Mucosa of stomach (tissue), 1 donor: ENCODE measurements around the gene ARMC3.

Source experiments
- H3K27me3 ChIP-seq: one replicate; pipeline ENCODE4 v1.7.0; 2013; ENCODE audit warnings: mild to moderate bottlenecking, low read length; ENCODE audit not compliant: control insufficient read depth, insufficient read depth
- H3K36me3 ChIP-seq: one replicate; pipeline ENCODE4 v1.7.0; 2013; ENCODE audit warnings: low read length; ENCODE audit not compliant: control insufficient read depth, insufficient read depth
- H3K4me1 ChIP-seq: one replicate; pipeline ENCODE4 v1.7.0; 2013; ENCODE audit warnings: mild to moderate bottlenecking, low read length; ENCODE audit not compliant: control insufficient read depth, insufficient read depth
- H3K4me3 ChIP-seq: one replicate; pipeline ENCODE4 v1.7.0; 2013; ENCODE audit warnings: low read length
- H3K9ac ChIP-seq: one replicate; pipeline ENCODE4 v1.7.0; 2013; ENCODE audit warnings: mild to moderate bottlenecking, low read length, moderate library complexity
- H3K9me3 ChIP-seq: one replicate; pipeline ENCODE4 v1.7.0; 2013; ENCODE audit warnings: mild to moderate bottlenecking, low read length, moderate library complexity; ENCODE audit not compliant: control insufficient read depth
- donor health status: Pancreatic carcinoma.

Gene ARMC3

GRCh38 chr10:23037152-23037551 lies 109.3 kb downstream of the ARMC3 start:
- no peak overlapping the region for H3K4me3 ChIP-seq

GRCh38 chr10:23037561-23037960 lies 109.7 kb downstream of the ARMC3 start:
- H3K9me3 ChIP-seq = no peaks in the 10 kb centered on the region
- H3K27me3 ChIP-seq = no peaks in the 10 kb centered on the region
- H3K4me3 ChIP-seq = no peak overlapping the region
- H3K4me1 ChIP-seq = no peaks in the 10 kb centered on the region
- H3K9ac ChIP-seq = no peak overlapping the region
- no peaks in the 10 kb centered on the region for H3K36me3 ChIP-seq

More at GRCh38 chr10:23037152-23037551, 109.3 kb downstream of the ARMC3 start:
- Histone ChIP-seq H3K4me1 (no peaks in the 10 kb centered on the region), H3K36me3 (no peaks in the 10 kb centered on the region), H3K9me3 (no peaks in the 10 kb centered on the region), H3K27me3 (no peaks in the 10 kb centered on the region), H3K9ac (no peak overlapping the region)

- no peaks in the 10 kb centered on the region for H3K27me3 ChIP-seq
- no peak overlapping the region for H3K9ac ChIP-seq
- no peak overlapping the region for H3K4me3 ChIP-seq
- H3K9me3 ChIP-seq = no peaks in the 10 kb centered on the region
- no peaks in the 10 kb centered on the region for H3K4me1 ChIP-seq
- H3K36me3 ChIP-seq = no peaks in the 10 kb centered on the region
Observed at GRCh38 chr10:23038172-23038571, 110.3 kb downstream of the ARMC3 start.

DNA sequence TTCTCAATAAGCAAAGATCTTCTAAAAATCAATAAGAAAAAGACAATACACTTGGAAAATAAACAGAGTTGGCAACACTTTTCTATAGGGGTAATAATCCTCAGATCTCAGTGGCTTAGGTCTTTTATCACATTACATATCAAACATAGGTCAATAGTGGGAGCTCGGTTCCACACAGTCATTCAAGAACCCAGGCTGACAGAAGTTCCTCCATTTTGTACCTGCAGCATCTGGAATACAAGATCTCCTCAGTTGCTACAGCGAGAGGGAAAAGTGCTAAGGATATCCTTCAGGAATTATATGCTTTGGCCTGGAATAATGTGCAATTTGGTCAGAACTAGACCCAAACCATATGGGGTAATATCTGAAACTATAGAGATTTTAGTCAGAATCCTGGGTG lies 112.1 kb downstream of the ARMC3 start:
- H3K4me1 ChIP-seq = no peaks in the 10 kb centered on the region
- no peaks in the 10 kb centered on the region for H3K27me3 ChIP-seq
- no peaks in the 10 kb centered on the region for H3K36me3 ChIP-seq
- H3K9ac ChIP-seq = no peak overlapping the region
- no peaks in the 10 kb centered on the region for H3K9me3 ChIP-seq
- no peak overlapping the region for H3K4me3 ChIP-seq

DNA sequence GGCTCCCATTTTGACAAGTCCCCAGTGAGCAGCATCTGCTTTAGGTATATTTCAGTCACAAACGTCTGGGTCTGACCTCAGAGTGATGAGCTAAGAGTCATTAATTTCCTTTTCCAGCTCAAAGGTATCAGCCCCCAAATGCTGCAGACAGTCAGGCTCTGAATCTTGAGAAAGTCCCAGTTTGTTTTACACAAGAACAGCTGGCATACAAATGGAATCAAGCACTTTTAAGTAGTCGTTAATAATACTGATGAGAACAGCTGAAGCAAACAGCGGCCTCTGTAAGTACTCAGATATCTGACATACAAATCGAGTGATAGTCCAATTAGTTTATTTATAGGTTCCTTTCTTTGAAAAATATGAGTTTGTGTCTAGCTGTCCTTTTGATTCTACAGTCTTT lies 118.2 kb downstream of the ARMC3 start:
- H3K36me3 ChIP-seq = no peaks in the 10 kb centered on the region
- no peaks in the 10 kb centered on the region for H3K4me1 ChIP-seq
- H3K4me3 ChIP-seq = no peak overlapping the region
- no peaks in the 10 kb centered on the region for H3K9me3 ChIP-seq
- H3K27me3 ChIP-seq = no peaks in the 10 kb centered on the region
- H3K9ac ChIP-seq = no peak overlapping the region

GRCh38 chr10:23047201-23048050 lies 119.6 kb downstream of the ARMC3 start:
- no peaks in the 10 kb centered on the region for H3K27me3 ChIP-seq
- H3K36me3 ChIP-seq = no peaks in the 10 kb centered on the region
- H3K4me1 ChIP-seq = peaks cover 5% of the 10 kb centered on the region
- H3K4me3 ChIP-seq = no peak overlapping the region
- no peak overlapping the region for H3K9ac ChIP-seq
- no peaks in the 10 kb centered on the region for H3K9me3 ChIP-seq

GRCh38 chr10:23048191-23048590 lies 120.3 kb downstream of the ARMC3 start:
- H3K4me1 ChIP-seq = peaks cover 11% of the 10 kb centered on the region
- no peak overlapping the region for H3K9ac ChIP-seq
- H3K27me3 ChIP-seq = no peaks in the 10 kb centered on the region
- H3K36me3 ChIP-seq = no peaks in the 10 kb centered on the region
- H3K9me3 ChIP-seq = no peaks in the 10 kb centered on the region
- H3K4me3 ChIP-seq = no peak overlapping the region

GRCh38 chr10:23051278-23051677 lies 123.4 kb downstream of the ARMC3 start:
- no peak overlapping the region for H3K4me3 ChIP-seq
- H3K27me3 ChIP-seq = no peaks in the 10 kb centered on the region
- H3K4me1 ChIP-seq = peaks cover 16% of the 10 kb centered on the region
- H3K9ac ChIP-seq = no peak overlapping the region
- no peaks in the 10 kb centered on the region for H3K36me3 ChIP-seq
- H3K9me3 ChIP-seq = no peaks in the 10 kb centered on the region

- Histone ChIP-seq H3K9ac (no peak overlapping the region), H3K27me3 (no peaks in the 10 kb centered on the region), H3K9me3 (no peaks in the 10 kb centered on the region), H3K36me3 (no peaks in the 10 kb centered on the region), H3K4me1 (peaks cover 16% of the 10 kb centered on the region), H3K4me3 (no peak overlapping the region)
Observed at GRCh38 chr10:23051855-23052331, 124.0 kb downstream of the ARMC3 start.

GRCh38 chr10:23053036-23053435 lies 125.2 kb downstream of the ARMC3 start:
- Histone ChIP-seq H3K4me3 (no peak overlapping the region), H3K36me3 (no peaks in the 10 kb centered on the region), H3K4me1 (peaks cover 16% of the 10 kb centered on the region), H3K27me3 (no peaks in the 10 kb centered on the region), H3K9me3 (no peaks in the 10 kb centered on the region), H3K9ac (no peak overlapping the region)

DNA sequence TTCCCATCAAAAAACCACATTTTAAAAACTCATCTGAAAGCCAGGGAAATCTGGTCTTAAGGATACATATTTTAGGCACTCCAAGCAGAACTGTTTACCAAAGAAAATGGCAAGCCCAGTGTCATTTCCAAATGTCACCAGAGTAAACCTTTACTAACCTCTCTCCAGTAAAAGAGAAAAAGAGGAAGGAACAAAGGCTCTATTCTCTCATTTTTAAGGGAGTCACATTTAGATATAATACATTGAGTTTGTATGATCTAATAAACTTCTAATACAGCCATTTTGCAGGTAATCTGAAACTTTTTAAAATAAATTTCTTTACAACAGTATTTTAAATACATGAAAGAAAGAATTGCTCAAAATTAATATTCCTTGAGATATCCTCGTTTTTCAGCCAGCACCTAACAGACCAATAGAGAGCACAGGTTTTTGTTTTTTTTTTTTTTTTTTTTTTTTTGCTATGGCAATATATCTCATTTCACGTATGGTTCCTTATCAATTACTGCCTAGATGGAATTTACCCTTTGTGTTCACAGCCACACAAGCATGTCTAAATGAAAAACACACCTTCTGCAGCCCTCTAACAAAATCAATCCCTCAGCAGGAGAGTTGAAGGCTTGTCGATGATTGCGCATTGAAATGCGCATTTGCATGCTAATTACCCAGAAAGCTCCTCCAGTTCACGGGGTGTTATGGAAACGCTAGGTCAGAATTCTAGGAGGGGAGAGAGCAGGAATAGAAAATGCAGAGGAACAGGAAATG lies 127.8 kb downstream of the ARMC3 start:
- no peaks in the 10 kb centered on the region for H3K36me3 ChIP-seq
- peaks cover 16% of the 10 kb centered on the region for H3K4me1 ChIP-seq
- H3K9me3 ChIP-seq = no peaks in the 10 kb centered on the region
- H3K9ac ChIP-seq = no peak overlapping the region
- H3K4me3 ChIP-seq = no peak overlapping the region
- H3K27me3 ChIP-seq = no peaks in the 10 kb centered on the region

DNA sequence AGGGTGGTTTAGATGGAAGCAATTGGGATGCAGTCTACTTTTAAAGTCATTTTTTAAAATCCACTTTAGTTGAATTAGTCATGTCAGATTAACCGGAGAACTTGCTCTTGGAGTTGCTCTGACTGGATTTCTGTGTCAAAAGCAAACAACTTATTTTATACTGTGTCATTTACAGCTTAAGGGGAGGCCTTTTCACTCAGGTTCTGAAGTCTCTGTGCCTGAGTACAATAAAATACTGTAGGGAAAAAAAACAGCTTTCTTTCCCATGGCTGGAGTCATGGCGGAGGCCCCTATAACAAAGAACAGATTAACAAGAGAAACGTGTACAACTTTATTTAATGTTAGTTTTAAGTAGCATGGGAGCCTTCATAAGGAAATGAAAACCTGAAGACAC lies 128.3 kb downstream of the ARMC3 start:
- Histone ChIP-seq H3K27me3 (no peaks in the 10 kb centered on the region), H3K9ac (no peak overlapping the region), H3K4me3 (no peak overlapping the region), H3K36me3 (no peaks in the 10 kb centered on the region), H3K4me1 (peaks cover 19% of the 10 kb centered on the region), H3K9me3 (no peaks in the 10 kb centered on the region)
